Measurements from ENCODE around the gene CREB3L2.

Gene CREB3L2

DNA sequence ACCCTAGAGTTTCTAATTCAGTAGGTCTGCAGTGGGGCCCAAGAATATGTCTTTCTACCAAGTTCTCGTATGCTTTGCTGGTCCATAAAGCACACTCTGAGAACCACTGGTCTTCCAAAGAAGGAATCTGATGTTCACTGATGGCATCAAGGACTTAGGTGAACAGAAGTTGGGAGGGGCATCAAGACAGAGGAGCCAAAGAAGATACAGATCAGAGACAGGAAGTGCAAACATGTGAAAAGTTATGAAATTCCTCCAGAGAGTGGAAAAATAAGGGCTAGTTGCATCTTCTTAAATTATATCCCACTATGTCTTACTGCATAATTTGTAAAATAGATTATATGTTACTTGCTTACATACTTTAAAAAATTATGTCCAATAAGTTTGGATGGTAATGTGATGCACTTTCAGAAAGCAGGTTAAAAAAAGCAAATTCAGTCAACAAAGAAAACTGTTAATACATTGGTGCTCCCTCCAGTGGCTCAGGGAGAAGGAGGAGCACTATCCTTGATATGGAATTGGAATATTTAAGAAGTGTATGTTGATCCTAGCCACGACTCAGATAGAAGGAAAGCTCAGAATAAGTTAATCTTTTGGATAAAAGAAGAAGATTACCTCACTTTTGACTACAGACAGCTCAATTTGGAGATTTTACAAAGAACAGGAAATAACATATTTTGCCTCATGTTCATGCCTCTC, 35.8 kb downstream of the CREB3L2 start:
- Histone ChIP-seq H3K4me1 (ENCODE audit: control insufficient read depth in 2 of 2, insufficient read depth in 2 of 2, low read length in 2 of 2) (peaks cover 0 to 3% of the 10 kb centered on the region in 2 donors), H3K27ac (ENCODE audit: low read depth in 2 of 2, low read length in 2 of 2) (no peak overlapping the region), H3K36me3 (ENCODE audit: control insufficient read depth in 2 of 2, insufficient read depth in 2 of 2, low read length in 2 of 2) (no peaks in the 10 kb centered on the region)

DNA sequence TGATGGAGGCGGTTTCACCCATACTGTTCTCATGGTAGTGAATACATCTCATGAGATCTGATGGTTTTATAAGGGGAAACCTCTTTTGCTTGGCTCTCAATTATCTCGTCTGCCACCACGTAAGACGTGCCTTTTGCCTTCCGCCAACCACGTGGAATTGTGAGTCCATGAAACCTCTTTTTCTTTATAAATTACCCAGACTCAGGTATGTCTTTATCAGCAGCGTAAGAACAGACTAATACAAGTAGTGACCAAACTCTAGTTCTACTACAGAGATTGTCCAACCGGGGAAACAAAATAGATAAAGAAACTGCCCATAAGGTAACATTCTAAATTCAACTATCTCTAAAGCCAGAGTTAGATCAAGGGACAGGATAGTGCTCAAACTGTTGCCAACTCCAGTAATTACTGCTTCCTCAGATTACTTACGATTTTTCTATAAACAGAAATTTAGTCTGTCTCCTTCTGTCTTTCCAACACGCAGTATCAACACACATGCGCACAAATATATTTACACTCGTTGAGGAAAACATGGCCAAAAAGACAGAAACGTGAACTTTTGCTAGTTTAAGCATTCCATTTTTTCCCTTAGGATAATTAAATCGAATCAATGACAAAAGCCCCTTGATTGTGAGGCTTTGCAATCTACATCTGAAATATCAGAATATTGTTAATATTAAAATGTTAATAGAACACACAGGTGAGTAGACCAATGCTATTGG, 36.9 kb downstream of the CREB3L2 start:
- Histone ChIP-seq H3K36me3 (ENCODE audit: control insufficient read depth in 2 of 2, insufficient read depth in 2 of 2, low read length in 2 of 2) (no peaks in the 10 kb centered on the region), H3K27ac (ENCODE audit: low read depth in 2 of 2, low read length in 2 of 2) (no peak overlapping the region), H3K9me3 (ENCODE audit: control insufficient read depth in 2 of 2, low read length in 2 of 2) (no peaks in the 10 kb centered on the region), H3K9ac (ENCODE audit: low read depth in 1 of 2, low read length in 2 of 2) (no peak overlapping the region), H3K4me3 (ENCODE audit: low read length in 2 of 2) (no peak overlapping the region), H3K4me1 (ENCODE audit: control insufficient read depth in 2 of 2, insufficient read depth in 2 of 2, low read length in 2 of 2) (peaks cover 0 to 1% of the 10 kb centered on the region in 2 donors), H3K27me3 (ENCODE audit: control insufficient read depth in 2 of 2, insufficient read depth in 2 of 2, low read length in 2 of 2) (no peaks in the 10 kb centered on the region)

More for the DNA sequence above, 35.8 kb downstream of the CREB3L2 start:
- Histone ChIP-seq H3K27me3 (ENCODE audit: control insufficient read depth in 2 of 2, insufficient read depth in 2 of 2, low read length in 2 of 2) (no peaks in the 10 kb centered on the region), H3K9me3 (ENCODE audit: control insufficient read depth in 2 of 2, low read length in 2 of 2) (no peaks in the 10 kb centered on the region), H3K4me3 (ENCODE audit: low read length in 2 of 2) (no peak overlapping the region), H3K9ac (ENCODE audit: low read depth in 1 of 2, low read length in 2 of 2) (no peak overlapping the region)

DNA sequence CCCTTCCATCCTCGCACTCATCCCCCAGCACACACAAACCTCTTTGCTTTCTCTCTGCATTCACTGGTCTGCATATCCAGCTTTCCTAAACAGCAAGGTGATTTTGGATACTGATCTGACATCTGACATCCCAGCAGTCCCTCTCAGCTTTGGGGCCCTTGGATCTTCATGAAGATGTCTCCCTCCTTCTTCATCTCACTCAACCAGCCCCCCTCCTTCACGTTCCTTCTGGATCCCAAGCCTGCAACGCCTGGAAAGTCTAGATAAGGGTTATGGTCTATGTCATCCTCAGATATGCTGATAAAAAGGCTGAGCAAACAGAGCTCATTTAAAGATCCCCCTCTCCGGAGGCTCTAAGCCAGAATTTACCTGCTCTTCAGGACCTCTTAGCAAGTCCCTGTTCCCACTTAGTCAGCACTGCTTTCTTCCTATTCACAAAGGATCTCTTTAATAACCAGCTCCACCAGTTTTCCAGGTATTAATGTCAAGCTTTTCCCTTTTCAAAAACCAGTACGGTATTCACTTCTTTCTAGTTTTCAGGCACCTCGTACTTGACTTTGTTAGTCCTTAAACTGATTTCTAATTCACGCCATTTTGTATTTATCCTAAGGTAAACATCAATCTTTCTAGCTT, 38.9 kb downstream of the CREB3L2 start:
- Histone ChIP-seq H3K4me1 (ENCODE audit: control insufficient read depth in 2 of 2, insufficient read depth in 2 of 2, low read length in 2 of 2) (no peaks in the 10 kb centered on the region), H3K27me3 (ENCODE audit: control insufficient read depth in 2 of 2, insufficient read depth in 2 of 2, low read length in 2 of 2) (no peaks in the 10 kb centered on the region), H3K36me3 (ENCODE audit: control insufficient read depth in 2 of 2, insufficient read depth in 2 of 2, low read length in 2 of 2) (no peaks in the 10 kb centered on the region), H3K9ac (ENCODE audit: low read depth in 1 of 2, low read length in 2 of 2) (no peak overlapping the region), H3K4me3 (ENCODE audit: low read length in 2 of 2) (no peak overlapping the region), H3K27ac (ENCODE audit: low read depth in 2 of 2, low read length in 2 of 2) (no peak overlapping the region), H3K9me3 (ENCODE audit: control insufficient read depth in 2 of 2, low read length in 2 of 2) (no peaks in the 10 kb centered on the region)

DNA sequence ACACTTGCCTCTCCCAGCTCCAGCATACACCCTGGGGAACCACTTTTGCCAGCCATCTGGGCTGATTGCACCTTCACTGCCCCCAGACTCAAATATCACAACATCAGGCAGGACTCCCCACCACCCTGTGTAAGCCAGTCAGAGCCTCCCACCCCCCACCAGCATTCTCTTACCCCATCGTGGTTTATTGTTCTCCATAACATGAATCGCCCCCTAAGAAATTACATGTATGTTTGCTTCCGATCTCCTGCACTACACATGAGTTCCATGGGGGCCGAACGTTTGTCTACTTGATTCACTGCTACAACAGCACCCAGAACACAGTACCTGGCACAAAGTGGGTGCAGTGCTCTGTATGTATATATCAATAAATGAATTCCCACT, 39.4 kb downstream of the CREB3L2 start:
- H3K27ac ChIP-seq (ENCODE audit: low read depth in 2 of 2, low read length in 2 of 2): no peak overlapping the region
- no peaks in the 10 kb centered on the region for H3K4me1 ChIP-seq (ENCODE audit: control insufficient read depth in 2 of 2, insufficient read depth in 2 of 2, low read length in 2 of 2)
- H3K4me3 ChIP-seq (ENCODE audit: low read length in 2 of 2): no peak overlapping the region
- no peak overlapping the region for H3K9ac ChIP-seq (ENCODE audit: low read depth in 1 of 2, low read length in 2 of 2)
- peaks cover 0 to 4% of the 10 kb centered on the region in 2 donors for H3K36me3 ChIP-seq (ENCODE audit: control insufficient read depth in 2 of 2, insufficient read depth in 2 of 2, low read length in 2 of 2)
- no peaks in the 10 kb centered on the region for H3K9me3 ChIP-seq (ENCODE audit: control insufficient read depth in 2 of 2, low read length in 2 of 2)
- no peaks in the 10 kb centered on the region for H3K27me3 ChIP-seq (ENCODE audit: control insufficient read depth in 2 of 2, insufficient read depth in 2 of 2, low read length in 2 of 2)

DNA sequence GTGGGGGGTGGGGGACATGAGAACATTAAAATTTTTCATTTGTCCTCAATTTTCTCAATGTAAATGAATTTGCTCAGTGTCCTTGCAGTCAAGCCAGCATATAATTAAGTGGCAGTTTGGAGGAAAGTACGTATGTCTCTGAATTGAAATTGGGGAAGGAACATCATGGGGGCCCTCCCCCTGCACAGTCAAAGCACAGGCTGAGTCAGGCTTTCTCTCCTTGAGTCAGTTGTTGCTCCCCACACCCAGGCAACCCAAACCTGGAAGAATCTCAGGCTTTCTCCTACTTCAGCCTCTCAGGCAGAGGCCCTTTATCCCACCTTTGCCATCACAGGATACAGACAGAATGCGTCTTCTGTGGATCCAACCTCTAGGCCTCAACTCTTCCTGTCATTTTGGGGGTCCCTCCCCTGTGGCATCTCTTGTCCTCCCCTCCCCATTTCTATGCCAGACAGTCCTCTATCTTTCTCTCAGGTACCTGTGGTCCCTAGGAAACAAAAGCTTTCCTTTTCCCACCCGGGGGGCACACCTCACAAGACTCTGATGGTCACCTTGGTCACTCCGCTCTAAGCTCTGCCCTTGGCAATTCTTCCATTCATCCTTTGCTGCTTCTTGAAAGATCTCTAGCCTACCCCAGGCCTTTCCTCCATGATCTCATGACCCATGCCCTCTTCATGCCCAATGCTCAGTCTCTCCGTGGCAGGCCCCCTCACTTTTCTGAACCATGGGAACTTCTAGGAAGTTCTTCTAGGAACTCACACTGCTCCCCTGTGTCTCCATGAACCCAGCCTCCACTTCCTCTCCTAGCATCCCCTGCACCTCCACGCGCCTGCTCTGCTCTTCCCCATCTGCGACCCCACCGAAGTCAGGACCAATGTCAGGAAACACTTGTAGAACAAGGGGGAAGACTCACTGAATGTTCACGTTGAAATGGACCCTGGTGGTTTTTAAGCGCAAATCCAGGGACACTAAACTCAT, 40.4 kb downstream of the CREB3L2 start:
- Histone ChIP-seq H3K36me3 (ENCODE audit: control insufficient read depth in 2 of 2, insufficient read depth in 2 of 2, low read length in 2 of 2) (peaks cover 0 to 4% of the 10 kb centered on the region in 2 donors), H3K9me3 (ENCODE audit: control insufficient read depth in 2 of 2, low read length in 2 of 2) (no peaks in the 10 kb centered on the region), H3K4me1 (ENCODE audit: control insufficient read depth in 2 of 2, insufficient read depth in 2 of 2, low read length in 2 of 2) (no peaks in the 10 kb centered on the region), H3K4me3 (ENCODE audit: low read length in 2 of 2) (no peak overlapping the region), H3K27me3 (ENCODE audit: control insufficient read depth in 2 of 2, insufficient read depth in 2 of 2, low read length in 2 of 2) (no peaks in the 10 kb centered on the region), H3K9ac (ENCODE audit: low read depth in 1 of 2, low read length in 2 of 2) (no peak overlapping the region), H3K27ac (ENCODE audit: low read depth in 2 of 2, low read length in 2 of 2) (no peak overlapping the region)

DNA sequence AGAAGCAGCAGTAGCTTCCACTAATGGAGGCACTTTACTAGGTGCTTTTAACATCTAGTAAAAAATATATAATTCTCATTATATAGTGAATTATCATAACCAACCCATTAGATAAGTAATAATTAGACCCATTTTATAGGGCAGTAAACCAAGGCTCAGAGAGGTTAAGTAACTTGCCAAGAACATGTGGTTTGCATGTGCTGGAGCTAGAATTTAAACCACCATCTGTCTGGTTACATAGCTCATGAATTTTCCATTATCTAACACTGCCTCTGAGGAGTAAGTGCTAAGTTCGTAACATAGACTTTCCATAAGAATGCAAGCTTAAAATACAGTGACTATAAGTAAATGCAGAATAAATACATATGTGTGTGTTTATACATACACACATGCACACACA, 41.9 kb downstream of the CREB3L2 start:
- H3K27me3 ChIP-seq (ENCODE audit: control insufficient read depth in 2 of 2, insufficient read depth in 2 of 2, low read length in 2 of 2): no peaks in the 10 kb centered on the region
- H3K9me3 ChIP-seq (ENCODE audit: control insufficient read depth in 2 of 2, low read length in 2 of 2): no peaks in the 10 kb centered on the region
- no peak overlapping the region for H3K4me3 ChIP-seq (ENCODE audit: low read length in 2 of 2)
- H3K4me1 ChIP-seq (ENCODE audit: control insufficient read depth in 2 of 2, insufficient read depth in 2 of 2, low read length in 2 of 2): peaks cover 2% of the 10 kb centered on the region in 2 donors
- H3K27ac ChIP-seq (ENCODE audit: low read depth in 2 of 2, low read length in 2 of 2): no peak overlapping the region
- no peak overlapping the region for H3K9ac ChIP-seq (ENCODE audit: low read depth in 1 of 2, low read length in 2 of 2)
- H3K36me3 ChIP-seq (ENCODE audit: control insufficient read depth in 2 of 2, insufficient read depth in 2 of 2, low read length in 2 of 2): peaks cover 0 to 4% of the 10 kb centered on the region in 2 donors

DNA sequence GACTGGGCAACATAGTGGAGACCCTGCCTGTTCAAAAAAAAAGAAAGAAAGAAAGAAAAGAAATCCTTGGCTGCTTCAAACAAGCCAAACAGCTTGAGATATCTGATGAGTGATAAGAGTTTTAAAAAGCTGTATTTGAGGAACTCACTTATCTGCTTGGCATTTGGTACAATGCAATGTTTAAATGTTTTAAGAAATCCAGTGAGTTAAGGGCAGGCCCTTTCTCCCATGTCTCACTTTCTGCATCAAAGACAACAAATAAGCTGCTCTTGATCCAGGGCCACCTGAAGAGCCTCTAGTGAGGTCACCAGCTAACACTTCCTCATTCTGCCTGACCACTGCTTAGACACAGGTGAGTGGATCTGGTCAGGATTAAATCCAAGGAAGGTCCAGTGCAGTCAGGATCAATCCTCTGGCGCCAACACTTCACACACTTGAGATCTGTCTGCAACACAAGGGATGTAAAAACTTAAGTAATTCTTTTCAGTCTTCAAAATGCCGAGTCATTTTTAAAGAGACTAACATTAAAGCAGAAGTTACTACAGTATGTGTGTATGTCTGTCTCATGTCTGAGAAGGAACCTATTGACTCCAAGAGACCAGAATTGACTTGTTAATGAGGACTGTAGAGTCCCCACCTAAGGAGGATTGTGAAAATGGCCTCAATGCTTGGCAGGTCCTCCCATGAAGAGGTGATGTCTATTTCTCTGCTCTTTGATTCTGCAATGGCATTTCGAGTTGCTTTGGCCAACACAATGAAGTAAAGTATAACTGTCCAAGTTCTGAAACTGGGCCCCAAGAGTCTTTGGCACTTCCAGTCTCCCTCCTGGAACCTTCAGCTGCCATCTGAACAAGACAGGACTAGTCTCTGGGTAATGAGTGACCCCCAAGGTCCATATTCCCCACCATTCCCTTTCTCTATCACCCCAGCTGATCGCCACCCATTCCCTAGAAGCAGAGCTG, 43.1 kb downstream of the CREB3L2 start:
- H3K36me3 ChIP-seq (ENCODE audit: control insufficient read depth in 2 of 2, insufficient read depth in 2 of 2, low read length in 2 of 2): peaks cover 0 to 4% of the 10 kb centered on the region in 2 donors
- peak overlapping the region in 1 of 2 donors; percentile 11 for H3K27ac ChIP-seq (ENCODE audit: low read depth in 2 of 2, low read length in 2 of 2)
- no peak overlapping the region for H3K9ac ChIP-seq (ENCODE audit: low read depth in 1 of 2, low read length in 2 of 2)
- H3K4me1 ChIP-seq (ENCODE audit: control insufficient read depth in 2 of 2, insufficient read depth in 2 of 2, low read length in 2 of 2): peaks cover 14% of the 10 kb centered on the region in 2 donors
- H3K27me3 ChIP-seq (ENCODE audit: control insufficient read depth in 2 of 2, insufficient read depth in 2 of 2, low read length in 2 of 2): no peaks in the 10 kb centered on the region
- no peak overlapping the region for H3K4me3 ChIP-seq (ENCODE audit: low read length in 2 of 2)
- H3K9me3 ChIP-seq (ENCODE audit: control insufficient read depth in 2 of 2, low read length in 2 of 2): no peaks in the 10 kb centered on the region

DNA sequence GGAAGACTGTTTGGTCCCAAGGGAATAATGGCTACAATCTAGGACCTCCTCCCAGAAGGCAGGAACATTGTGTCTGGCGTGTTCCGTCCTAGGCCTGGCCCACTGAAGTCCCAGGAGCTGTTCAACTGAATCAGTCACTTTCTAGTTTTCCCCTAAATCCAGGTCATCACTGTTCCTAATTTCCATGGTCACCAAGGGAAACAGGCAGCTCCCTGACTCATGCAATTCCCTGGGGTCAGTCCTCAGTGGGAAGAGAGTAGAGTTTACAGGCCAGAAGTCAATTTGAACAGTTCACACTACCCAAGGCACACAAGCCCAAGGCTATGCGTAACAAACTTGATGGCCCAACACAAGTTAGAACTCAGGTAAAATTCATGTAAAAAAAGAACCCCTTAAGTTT, 44.0 kb downstream of the CREB3L2 start:
- Histone ChIP-seq H3K27ac (ENCODE audit: low read depth in 2 of 2, low read length in 2 of 2) (no peak overlapping the region), H3K4me3 (ENCODE audit: low read length in 2 of 2) (no peak overlapping the region), H3K9me3 (ENCODE audit: control insufficient read depth in 2 of 2, low read length in 2 of 2) (no peaks in the 10 kb centered on the region), H3K36me3 (ENCODE audit: control insufficient read depth in 2 of 2, insufficient read depth in 2 of 2, low read length in 2 of 2) (peaks cover 0 to 4% of the 10 kb centered on the region in 2 donors), H3K9ac (ENCODE audit: low read depth in 1 of 2, low read length in 2 of 2) (no peak overlapping the region), H3K27me3 (ENCODE audit: control insufficient read depth in 2 of 2, insufficient read depth in 2 of 2, low read length in 2 of 2) (no peaks in the 10 kb centered on the region), H3K4me1 (ENCODE audit: control insufficient read depth in 2 of 2, insufficient read depth in 2 of 2, low read length in 2 of 2) (peaks cover 19 to 23% of the 10 kb centered on the region in 2 donors)

DNA sequence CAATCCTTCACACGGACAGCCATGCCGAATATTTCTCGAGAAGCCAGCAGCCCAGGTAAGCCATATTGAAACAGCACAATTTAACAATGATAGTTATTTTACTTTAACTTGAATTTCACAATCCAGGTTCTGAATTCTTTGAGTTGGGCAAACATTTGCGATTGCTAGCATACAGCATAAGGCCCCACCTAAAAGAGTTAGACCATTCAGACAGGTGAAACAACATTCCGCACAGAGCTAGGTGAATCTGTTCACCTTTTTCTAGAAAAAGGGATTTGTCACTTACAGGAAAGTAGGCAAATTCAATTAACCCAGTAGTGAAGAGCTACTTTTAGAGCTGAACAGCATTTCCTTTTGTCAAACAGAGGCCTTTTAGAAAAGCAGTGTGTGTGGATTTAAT, 45.3 kb downstream of the CREB3L2 start:
- H3K27ac ChIP-seq (ENCODE audit: low read depth in 2 of 2, low read length in 2 of 2): no peak overlapping the region
- H3K9ac ChIP-seq (ENCODE audit: low read depth in 1 of 2, low read length in 2 of 2): no peak overlapping the region
- H3K36me3 ChIP-seq (ENCODE audit: control insufficient read depth in 2 of 2, insufficient read depth in 2 of 2, low read length in 2 of 2): peaks cover 0 to 4% of the 10 kb centered on the region in 2 donors

More for the DNA sequence above, 45.3 kb downstream of the CREB3L2 start:
- H3K27me3 ChIP-seq (ENCODE audit: control insufficient read depth in 2 of 2, insufficient read depth in 2 of 2, low read length in 2 of 2): no peaks in the 10 kb centered on the region
- H3K4me1 ChIP-seq (ENCODE audit: control insufficient read depth in 2 of 2, insufficient read depth in 2 of 2, low read length in 2 of 2): peaks cover 28 to 36% of the 10 kb centered on the region in 2 donors
- no peaks in the 10 kb centered on the region for H3K9me3 ChIP-seq (ENCODE audit: control insufficient read depth in 2 of 2, low read length in 2 of 2)
- H3K4me3 ChIP-seq (ENCODE audit: low read length in 2 of 2): no peak overlapping the region

All from mucosa of rectum (tissue), 2 donors.